ENCODE results near the gene VPS13D.

Gene VPS13D

GRCh38 chr1:12472798-12473551 is 243.1 kb downstream of the VPS13D start:
- Histone ChIP-seq H3K36me3 (ENCODE audit: control insufficient read depth in 1 of 2, insufficient read depth in 2 of 2, low read depth in 1 of 2, low read length in 2 of 2) (peaks cover 0 to 4% of the 10 kb centered on the region in 2 experiments), H2BK120ac (ENCODE audit: low read depth, low read length) (no peak overlapping the region), H3K4me2 (ENCODE audit: low read length, poor library complexity, severe bottlenecking) (no peak overlapping the region), H2BK5ac (ENCODE audit: low read depth, low read length, poor library complexity, severe bottlenecking) (no peak overlapping the region), H2BK15ac (ENCODE audit: low read depth, poor library complexity, severe bottlenecking) (no peak overlapping the region), H4K8ac (ENCODE audit: low read length) (no peak overlapping the region), H2BK12ac (ENCODE audit: low read length in 2 of 2) (no peak overlapping the region), H3K79me1 (replicated peaks; ENCODE audit: low read length, poor library complexity, severe bottlenecking) (no peaks in the 10 kb centered on the region), H3K27ac (ENCODE audit: low read length, poor library complexity, severe bottlenecking) (no peak overlapping the region), H2AK5ac (ENCODE audit: low read length, severe bottlenecking) (no peak overlapping the region), H3K27me3 (ENCODE audit: control insufficient read depth in 1 of 2, insufficient read depth in 1 of 2, low read length in 2 of 2) (peaks cover 0 to 8% of the 10 kb centered on the region in 2 experiments), H3K4me3 (ENCODE audit: insufficient read depth in 1 of 2, low read depth in 1 of 2, low read length in 2 of 2) (no peak overlapping the region), H3K18ac (ENCODE audit: low read depth in 1 of 2, low read length in 2 of 2) (no peak overlapping the region), H2AFZ (ENCODE audit: low read depth, low read length) (no peak overlapping the region), H3K4ac (ENCODE audit: low read depth in 1 of 2, low read length in 2 of 2) (no peak overlapping the region), H3K23ac (ENCODE audit: low read length in 2 of 2) (no peak overlapping the region), H4K91ac (ENCODE audit: low read length) (no peak overlapping the region), H3K9me3 (ENCODE audit: control insufficient read depth, low read length) (no peaks in the 10 kb centered on the region), H3K4me1 (ENCODE audit: control insufficient read depth, insufficient read depth, low read depth, low read length) (no peaks in the 10 kb centered on the region), H3K14ac (ENCODE audit: low read length in 2 of 2) (no peak overlapping the region), H3K9ac (ENCODE audit: low read length) (no peak overlapping the region)
- WGBS = 94% methylated on average over 11 of the region's 12 CpGs
- no peak for DNase-seq

- H3K18ac ChIP-seq (ENCODE audit: low read depth in 1 of 2, low read length in 2 of 2) = no peak overlapping the region
- H3K4me1 ChIP-seq (ENCODE audit: control insufficient read depth, insufficient read depth, low read depth, low read length) = peaks cover 6% of the 10 kb centered on the region
- H3K14ac ChIP-seq (ENCODE audit: low read length in 2 of 2) = no peak overlapping the region
- H2AFZ ChIP-seq (ENCODE audit: low read depth, low read length) = no peak overlapping the region
- H4K8ac ChIP-seq (ENCODE audit: low read length) = no peak overlapping the region
- H2BK15ac ChIP-seq (ENCODE audit: low read depth, poor library complexity, severe bottlenecking) = no peak overlapping the region
- no peak overlapping the region for H3K4ac ChIP-seq (ENCODE audit: low read depth in 1 of 2, low read length in 2 of 2)
- H3K27ac ChIP-seq (ENCODE audit: low read length, poor library complexity, severe bottlenecking) = no peak overlapping the region
- 81% methylated on average over 11 of the region's 11 CpGs for WGBS
- H3K4me3 ChIP-seq (ENCODE audit: insufficient read depth in 1 of 2, low read depth in 1 of 2, low read length in 2 of 2) = no peak overlapping the region
- no peak overlapping the region for H2BK120ac ChIP-seq (ENCODE audit: low read depth, low read length)
- no peaks in the 10 kb centered on the region for H3K79me1 ChIP-seq (replicated peaks; ENCODE audit: low read length, poor library complexity, severe bottlenecking)
- no peak overlapping the region for H2BK12ac ChIP-seq (ENCODE audit: low read length in 2 of 2)
- no peak overlapping the region for H3K23ac ChIP-seq (ENCODE audit: low read length in 2 of 2)
- no peaks in the 10 kb centered on the region for H3K9me3 ChIP-seq (ENCODE audit: control insufficient read depth, low read length)
- H3K9ac ChIP-seq (ENCODE audit: low read length) = peak overlapping the region; percentile 32
- no peak overlapping the region for H2BK5ac ChIP-seq (ENCODE audit: low read depth, low read length, poor library complexity, severe bottlenecking)
- DNase-seq = no peak
- H4K91ac ChIP-seq (ENCODE audit: low read length) = no peak overlapping the region
- peaks cover 0 to 4% of the 10 kb centered on the region in 2 experiments for H3K36me3 ChIP-seq (ENCODE audit: control insufficient read depth in 1 of 2, insufficient read depth in 2 of 2, low read depth in 1 of 2, low read length in 2 of 2)
- H3K4me2 ChIP-seq (ENCODE audit: low read length, poor library complexity, severe bottlenecking) = no peak overlapping the region
- no peak overlapping the region for H2AK5ac ChIP-seq (ENCODE audit: low read length, severe bottlenecking)
- H3K27me3 ChIP-seq (ENCODE audit: control insufficient read depth in 1 of 2, insufficient read depth in 1 of 2, low read length in 2 of 2) = peaks cover 0 to 8% of the 10 kb centered on the region in 2 experiments
Observed at GRCh38 chr1:12473596-12474362, 243.9 kb downstream of the VPS13D start.

- Histone ChIP-seq H3K4me3 (ENCODE audit: insufficient read depth in 1 of 2, low read depth in 1 of 2, low read length in 2 of 2) (no peak overlapping the region), H3K14ac (ENCODE audit: low read length in 2 of 2) (no peak overlapping the region), H3K9ac (ENCODE audit: low read length) (no peak overlapping the region), H3K23ac (ENCODE audit: low read length in 2 of 2) (no peak overlapping the region), H2AFZ (ENCODE audit: low read depth, low read length) (no peak overlapping the region), H2BK120ac (ENCODE audit: low read depth, low read length) (no peak overlapping the region), H2AK5ac (ENCODE audit: low read length, severe bottlenecking) (no peak overlapping the region), H3K36me3 (ENCODE audit: control insufficient read depth in 1 of 2, insufficient read depth in 2 of 2, low read depth in 1 of 2, low read length in 2 of 2) (peaks cover 0 to 7% of the 10 kb centered on the region in 2 experiments), H3K9me3 (ENCODE audit: control insufficient read depth, low read length) (no peaks in the 10 kb centered on the region), H2BK12ac (ENCODE audit: low read length in 2 of 2) (no peak overlapping the region), H3K27ac (ENCODE audit: low read length, poor library complexity, severe bottlenecking) (no peak overlapping the region), H3K79me1 (replicated peaks; ENCODE audit: low read length, poor library complexity, severe bottlenecking) (no peaks in the 10 kb centered on the region), H3K4ac (ENCODE audit: low read depth in 1 of 2, low read length in 2 of 2) (no peak overlapping the region), H4K8ac (ENCODE audit: low read length) (no peak overlapping the region), H3K27me3 (ENCODE audit: control insufficient read depth in 1 of 2, insufficient read depth in 1 of 2, low read length in 2 of 2) (peaks cover 0 to 8% of the 10 kb centered on the region in 2 experiments), H3K4me1 (ENCODE audit: control insufficient read depth, insufficient read depth, low read depth, low read length) (peaks cover 8% of the 10 kb centered on the region), H3K4me2 (ENCODE audit: low read length, poor library complexity, severe bottlenecking) (no peak overlapping the region), H2BK5ac (ENCODE audit: low read depth, low read length, poor library complexity, severe bottlenecking) (no peak overlapping the region), H2BK15ac (ENCODE audit: low read depth, poor library complexity, severe bottlenecking) (no peak overlapping the region), H4K91ac (ENCODE audit: low read length) (no peak overlapping the region), H3K18ac (ENCODE audit: low read depth in 1 of 2, low read length in 2 of 2) (no peak overlapping the region)
- DNase-seq = no peak
- 94% methylated on average over 1 of the region's 1 CpG for WGBS
Observed at GRCh38 chr1:12475101-12475500, 245.3 kb downstream of the VPS13D start.

- H2BK5ac ChIP-seq (ENCODE audit: low read depth, low read length, poor library complexity, severe bottlenecking) = no peak overlapping the region
Observed at GRCh38 chr1:12475530-12475934, 245.7 kb downstream of the VPS13D start.

More at GRCh38 chr1:12475530-12475934, 245.7 kb downstream of the VPS13D start:
- Histone ChIP-seq H3K9ac (ENCODE audit: low read length) (no peak overlapping the region), H3K36me3 (ENCODE audit: control insufficient read depth in 1 of 2, insufficient read depth in 2 of 2, low read depth in 1 of 2, low read length in 2 of 2) (peaks cover 0 to 9% of the 10 kb centered on the region in 2 experiments), H2BK15ac (ENCODE audit: low read depth, poor library complexity, severe bottlenecking) (no peak overlapping the region), H3K9me3 (ENCODE audit: control insufficient read depth, low read length) (no peaks in the 10 kb centered on the region), H3K4ac (ENCODE audit: low read depth in 1 of 2, low read length in 2 of 2) (no peak overlapping the region), H2AK5ac (ENCODE audit: low read length, severe bottlenecking) (no peak overlapping the region), H3K4me1 (ENCODE audit: control insufficient read depth, insufficient read depth, low read depth, low read length) (peaks cover 8% of the 10 kb centered on the region), H2BK12ac (ENCODE audit: low read length in 2 of 2) (no peak overlapping the region), H3K4me3 (ENCODE audit: insufficient read depth in 1 of 2, low read depth in 1 of 2, low read length in 2 of 2) (no peak overlapping the region), H3K27me3 (ENCODE audit: control insufficient read depth in 1 of 2, insufficient read depth in 1 of 2, low read length in 2 of 2) (peaks cover 0 to 8% of the 10 kb centered on the region in 2 experiments), H2AFZ (ENCODE audit: low read depth, low read length) (no peak overlapping the region), H4K91ac (ENCODE audit: low read length) (no peak overlapping the region), H3K14ac (ENCODE audit: low read length in 2 of 2) (no peak overlapping the region), H2BK120ac (ENCODE audit: low read depth, low read length) (no peak overlapping the region), H3K23ac (ENCODE audit: low read length in 2 of 2) (no peak overlapping the region), H3K27ac (ENCODE audit: low read length, poor library complexity, severe bottlenecking) (no peak overlapping the region), H3K18ac (ENCODE audit: low read depth in 1 of 2, low read length in 2 of 2) (peak overlapping the region in 1 of 2 experiments; percentile 48), H3K79me1 (replicated peaks; ENCODE audit: low read length, poor library complexity, severe bottlenecking) (no peaks in the 10 kb centered on the region), H3K4me2 (ENCODE audit: low read length, poor library complexity, severe bottlenecking) (no peak overlapping the region), H4K8ac (ENCODE audit: low read length) (peak overlapping the region; percentile 7)
- 91% methylated on average over 1 of the region's 3 CpGs for WGBS
- no peak for DNase-seq

Measured in mesenchymal stem cell (in vitro differentiated cells and primary cell).